Psoas muscle (tissue), 8 donors: ENCODE results near the gene GPAT2. TPM values are rescaled to one million over a fixed set of nuclear protein-coding genes. Genes with fewer than 3 reads are reported as not detected.
"Not testable (repeated sequence)": the region's sequence is repeated elsewhere in the genome, so short reads cannot be mapped to it uniquely, and the experiment has no call there.

ENCODE experiments used
- ATAC-seq, 4 donors: fragments of 200-7000 bp; cut with Tn5 transposase; one replicate each; pipeline ENCODE4 v1.9.1; 2020; ENCODE audit warnings: moderate library complexity in 3 of 4, mild to moderate bottlenecking in 2 of 4
- DNase-seq, 2 donors: peaks; one replicate each; pipeline ENCODE4 v3.0.0-alpha.2; 2020
- H3K27ac ChIP-seq: fragments of 200-600 bp; one replicate; pipeline ENCODE4 v1.8.0; 2022
- H3K27me3 ChIP-seq, 3 donors: fragments of 200-600 bp in 1 of 3; one replicate each; pipeline versions ENCODE4 v1.6.1 to v1.8.0; 2013 to 2022; ENCODE audit warnings: low read length in 2 of 3, mild to moderate bottlenecking in 2 of 3, moderate library complexity in 1 of 3; ENCODE audit not compliant: insufficient read depth in 3 of 3
- H3K36me3 ChIP-seq, 2 donors: fragments of 200-600 bp in 1 of 2; one replicate each; pipeline versions ENCODE4 v1.6.1 to v1.8.0; 2013 to 2022; ENCODE audit warnings: low read depth in 1 of 2, mild to moderate bottlenecking in 1 of 2, moderate library complexity in 1 of 2; ENCODE audit not compliant: insufficient read depth in 1 of 2
- H3K4me1 ChIP-seq: fragments of 200-600 bp; one replicate; pipeline ENCODE4 v1.8.0; 2022
- H3K4me3 ChIP-seq: fragments of 200-600 bp; one replicate; pipeline ENCODE4 v1.8.0; 2022; ENCODE audit warnings: mild to moderate bottlenecking
- H3K9me3 ChIP-seq: fragments of 200-600 bp; one replicate; pipeline ENCODE4 v1.8.0; 2022
- WGBS, 3 donors: extraction: QIAGEN DNeasy Blood & Tissue Kit; methylation state at CpG; one replicate each; pipeline versions ENCODE4 v1.1.6 to v1.1.7; 2013; 5-methylcytosine and 5-hydroxymethylcytosine counted together
- intact Hi-C, 2 donors: fragments of 100-400 bp; cut with DNase I; formaldehyde crosslinking; loops; one replicate each; pipeline versions ENCODE4 v1.11.0 to v1.14.2; 2022
- long read RNA-seq, 2 donors: library from polyadenylated mRNA; unstranded; transcript quantifications; one replicate each; pipeline ENCODE4 v2.0.0, GENCODE V29; 2021
- polyA plus RNA-seq, 3 donors: library from polyadenylated mRNA; stranded (reverse); fragments of 200-250 nt; gene quantifications; one replicate each; pipeline ENCODE4 v1.2.3, GENCODE V29; 2013
- total RNA-seq, 4 donors: library from RNA; stranded (reverse); fragmentation: NEBNext Ultra II Directional in 2 of 4; extraction: Animal tissue kit (Norgen Biotek cat#: 25700) in 2 of 4; gene quantifications; one replicate each; pipeline versions ENCODE4 v1.2.1 to v1.2.4, GENCODE V29; 2021 to 2023
- TF ChIP-seq, protein P1 (sequence below): fragments of 200-600 bp; IDR thresholded peaks from one replicate; pipeline ENCODE4 v1.8.0; 2022; ENCODE audit warnings: antibody characterized with exemption
- donor health status: healthy with polysubstance abuse.
- donor health status: DM: no; HTN: no; CAD: no; lungs with moderate emphysema.
- donor health status: Bipolar disorder and iron deficiency.
- donor health status: healthy.
- donor health status: DM: yes; HTN: yes; CAD: no.
- donor health status: DM: no; HTN: no; CAD: no.
- donor health status: DM: no; HTN: no; CAD: no.
- donor health status: DM: yes; HTN: yes; CAD: no.

GPAT2 gene
- total RNA-seq (1 to 10 TPM; 6.2 to 7.8 (median 6.7) TPM), polyA plus RNA-seq (1 to 10 TPM; 3.2 to 6.9 (median 6.1) TPM)
- long read RNA-seq, donor 1, partial matches to known transcripts: 6 of 24 reads
- long read RNA-seq, donor 1, other reads (novel, unspliced or antisense): 17 of 24 reads
- long read RNA-seq, donor 2, partial matches to known transcripts: 9 of 43 reads
- long read RNA-seq, donor 2, other reads (novel, unspliced or antisense): 34 of 43 reads

- ATAC-seq: peak in 3 of 4 donors; percentile 38 to 78 (median 44)
- intact Hi-C loops, H3K36me3 ChIP-seq, H3K4me1 ChIP-seq, H3K4me3 ChIP-seq, DNase-seq, H3K9me3 ChIP-seq, H3K27ac ChIP-seq, H3K27me3 ChIP-seq: not testable (repeated sequence)
- WGBS, 3 donors: no CpG with 5 or more reads among the region's 34 CpGs
These were observed at the start of gene GPAT2 for GRCh38 chr2:96034792-96035191. Gene GPAT2, minus strand, starts transcription at chr2:96034916. Its CDS starts 2,557 bp downstream, at chr2:96032359.

- DNase-seq (no peak), ATAC-seq (no peak)
- TF ChIP-seq, protein P1, sequence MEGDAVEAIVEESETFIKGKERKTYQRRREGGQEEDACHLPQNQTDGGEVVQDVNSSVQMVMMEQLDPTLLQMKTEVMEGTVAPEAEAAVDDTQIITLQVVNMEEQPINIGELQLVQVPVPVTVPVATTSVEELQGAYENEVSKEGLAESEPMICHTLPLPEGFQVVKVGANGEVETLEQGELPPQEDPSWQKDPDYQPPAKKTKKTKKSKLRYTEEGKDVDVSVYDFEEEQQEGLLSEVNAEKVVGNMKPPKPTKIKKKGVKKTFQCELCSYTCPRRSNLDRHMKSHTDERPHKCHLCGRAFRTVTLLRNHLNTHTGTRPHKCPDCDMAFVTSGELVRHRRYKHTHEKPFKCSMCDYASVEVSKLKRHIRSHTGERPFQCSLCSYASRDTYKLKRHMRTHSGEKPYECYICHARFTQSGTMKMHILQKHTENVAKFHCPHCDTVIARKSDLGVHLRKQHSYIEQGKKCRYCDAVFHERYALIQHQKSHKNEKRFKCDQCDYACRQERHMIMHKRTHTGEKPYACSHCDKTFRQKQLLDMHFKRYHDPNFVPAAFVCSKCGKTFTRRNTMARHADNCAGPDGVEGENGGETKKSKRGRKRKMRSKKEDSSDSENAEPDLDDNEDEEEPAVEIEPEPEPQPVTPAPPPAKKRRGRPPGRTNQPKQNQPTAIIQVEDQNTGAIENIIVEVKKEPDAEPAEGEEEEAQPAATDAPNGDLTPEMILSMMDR: no peak
- Histone ChIP-seq H3K4me1 (peaks cover 12% of the 10 kb centered on the region), H3K4me3 (no peak overlapping the region), H3K27ac (no peak overlapping the region), H3K36me3 (no peaks in the 10 kb centered on the region), H3K9me3 (no peaks in the 10 kb centered on the region), H3K27me3 (no peaks in the 10 kb centered on the region)
- intact Hi-C loops: no loop called here
- WGBS, 3 donors: 85 to 90% (median 87%) methylated on average over 22 of the region's 22 CpGs
These were observed 49.5 kb upstream of the GPAT2 start for GRCh38 chr2:96083989-96084857.

GRCh38 chr2:96083064-96083939, 48.6 kb upstream of the GPAT2 start:
- Histone ChIP-seq H3K27me3 (no peaks in the 10 kb centered on the region), H3K4me1 (peaks cover 12% of the 10 kb centered on the region), H3K9me3 (no peaks in the 10 kb centered on the region), H3K27ac (peak overlapping the region; percentile 65), H3K36me3 (no peaks in the 10 kb centered on the region), H3K4me3 (no peak overlapping the region)
- ATAC-seq (peak; percentile 30 to 63 (median 58)), DNase-seq (peak; percentile 60 to 73)
- TF ChIP-seq, protein P1: no peak
- intact Hi-C loops: no loop called here
- WGBS, 3 donors: 40 to 56% (median 49%) methylated on average over 9 of the region's 9 CpGs

GRCh38 chr2:96082211-96083063, 47.7 kb upstream of the GPAT2 start:
- no peak overlapping the region for H3K4me3 ChIP-seq
- peak overlapping the region; percentile 65 for H3K27ac ChIP-seq
- DNase-seq (no peak), ATAC-seq (peak in 3 of 4 donors; percentile 29 to 65 (median 50))
- peaks cover 12% of the 10 kb centered on the region for H3K4me1 ChIP-seq
- no peaks in the 10 kb centered on the region for H3K27me3 ChIP-seq
- TF ChIP-seq, protein P1: no peak
- 69 to 80% (median 69%) methylated on average over 14 of the region's 14 CpGs for WGBS, 3 donors
- H3K36me3 ChIP-seq: no peaks in the 10 kb centered on the region
- intact Hi-C loops: no loop called here
- H3K9me3 ChIP-seq: peaks cover 3% of the 10 kb centered on the region
